ENCODE measurements around the gene GATD1.

The GATD1 gene

GRCh38 chr11:794766-795633 lies 17.7 kb upstream of the GATD1 start:
- DNase-seq: no peak

GRCh38 chr11:794013-794765 lies 16.9 kb upstream of the GATD1 start:
- DNase-seq: no peak

DNA sequence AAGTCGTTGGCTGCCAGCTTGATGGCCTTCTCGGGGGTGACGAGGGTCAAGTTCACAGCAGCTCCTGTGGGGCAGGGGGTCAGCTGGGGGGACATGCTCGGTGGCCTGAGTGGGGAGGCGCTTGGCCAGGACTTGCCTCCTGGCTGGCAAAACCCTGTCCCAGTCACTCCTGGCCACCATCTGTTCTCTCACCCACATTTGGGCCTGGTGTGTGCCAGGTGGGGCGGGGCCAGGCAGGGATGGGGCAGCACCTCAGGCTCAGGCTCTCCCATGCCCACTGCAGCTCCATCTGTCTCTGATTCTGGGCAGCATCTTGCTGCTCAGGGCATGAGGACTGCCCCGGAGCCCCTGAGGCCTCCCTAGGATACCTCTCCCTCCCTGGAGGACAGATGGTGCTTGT lies 16.3 kb upstream of the GATD1 start:
- no peak for DNase-seq

- no peak for DNase-seq
These were observed 15.6 kb upstream of the GATD1 start for GRCh38 chr11:792873-793272.

DNA sequence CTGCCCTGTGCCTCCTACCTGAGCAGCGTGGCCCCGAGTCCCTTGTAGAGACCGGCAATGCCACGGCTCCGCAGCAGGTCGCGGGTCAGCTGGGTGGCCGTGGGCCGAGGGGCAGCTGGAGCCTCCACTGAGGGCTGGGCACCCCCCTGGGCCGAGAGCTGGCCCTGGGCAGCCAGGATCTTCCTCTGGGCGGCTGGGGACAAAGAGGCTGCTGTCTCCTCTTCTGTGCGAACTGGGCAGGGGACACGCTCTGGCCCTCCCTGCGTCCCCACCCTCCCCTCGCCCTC lies 15.2 kb upstream of the GATD1 start:
- no peak for DNase-seq

- no peak for DNase-seq
These were observed 14.6 kb upstream of the GATD1 start for GRCh38 chr11:791658-792534.

GRCh38 chr11:790721-791564 lies 13.7 kb upstream of the GATD1 start:
- DNase-seq: no peak

GRCh38 chr11:789943-790342 lies 12.7 kb upstream of the GATD1 start, which contains the start of gene CEND1:
TSS of gene CEND1 (minus strand) at chr11:790090. CDS start at chr11:788576, 1,514 bp downstream.
- peak; percentile 54 for DNase-seq

- DNase-seq: no peak
These were observed 12.0 kb upstream of the GATD1 start for GRCh38 chr11:788953-789940.

DNA sequence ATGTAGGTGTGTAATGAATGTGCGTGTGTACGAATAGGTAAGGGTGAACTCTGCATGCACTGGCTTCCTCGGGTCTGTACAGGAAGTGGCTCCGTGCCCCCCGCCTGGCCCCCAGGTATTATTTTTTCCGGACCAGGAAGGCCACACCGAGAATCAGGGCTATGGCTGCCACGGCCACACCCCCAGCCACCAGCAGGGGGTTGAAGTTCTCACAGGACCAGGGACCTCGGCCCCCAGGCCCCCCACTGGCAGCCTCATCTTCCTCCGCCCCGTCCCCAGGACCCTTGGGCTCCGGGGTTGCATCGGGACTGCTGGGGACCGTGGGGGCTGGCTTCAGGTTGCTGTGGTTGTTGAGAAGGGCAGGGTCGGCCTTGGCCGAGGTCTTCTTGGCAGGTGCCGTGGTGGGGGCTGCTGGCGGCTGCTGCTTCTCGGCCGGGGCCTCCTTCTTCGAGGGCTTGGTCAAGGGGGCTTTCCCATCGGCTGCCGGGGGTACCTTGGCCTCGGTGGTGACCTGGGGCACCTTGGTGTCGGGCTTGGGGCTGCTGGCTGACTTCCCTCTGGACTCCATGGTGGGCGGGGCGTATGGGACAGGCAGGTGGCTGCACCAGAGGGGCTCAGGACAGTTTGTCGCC lies 10.8 kb upstream of the GATD1 start:
- DNase-seq: no peak

DNA sequence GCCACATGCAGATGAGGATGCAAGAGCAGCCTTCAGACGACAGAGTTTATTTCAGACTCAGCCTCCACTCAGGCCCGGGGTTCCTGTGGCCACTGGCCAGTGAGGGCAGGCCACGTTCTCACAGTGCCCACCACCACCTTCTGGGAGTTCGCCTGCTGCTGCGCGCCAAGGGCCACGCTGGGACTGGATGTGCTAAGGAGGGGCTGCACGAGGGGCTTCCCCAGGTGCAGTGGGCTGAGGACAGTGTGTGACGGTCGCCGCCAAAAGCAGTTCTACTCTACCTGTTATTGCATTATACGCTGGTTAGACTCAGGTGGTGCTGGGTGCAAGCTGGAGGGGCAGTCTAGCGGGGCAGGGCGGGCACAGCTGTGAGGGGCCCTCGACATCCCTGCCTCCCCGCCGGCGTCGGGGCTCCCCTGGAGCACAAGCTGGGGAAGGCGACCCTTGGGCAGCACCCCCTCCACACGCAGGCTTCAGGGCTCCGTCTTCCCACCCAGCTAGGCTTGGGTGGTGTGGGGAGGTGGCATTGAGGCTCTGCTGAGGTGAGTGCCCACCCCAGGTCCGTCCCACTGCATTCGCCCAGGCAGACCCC lies 9.9 kb upstream of the GATD1 start:
- no peak for DNase-seq

GRCh38 chr11:786235-787083 lies 9.2 kb upstream of the GATD1 start:
- DNase-seq: no peak

DNA sequence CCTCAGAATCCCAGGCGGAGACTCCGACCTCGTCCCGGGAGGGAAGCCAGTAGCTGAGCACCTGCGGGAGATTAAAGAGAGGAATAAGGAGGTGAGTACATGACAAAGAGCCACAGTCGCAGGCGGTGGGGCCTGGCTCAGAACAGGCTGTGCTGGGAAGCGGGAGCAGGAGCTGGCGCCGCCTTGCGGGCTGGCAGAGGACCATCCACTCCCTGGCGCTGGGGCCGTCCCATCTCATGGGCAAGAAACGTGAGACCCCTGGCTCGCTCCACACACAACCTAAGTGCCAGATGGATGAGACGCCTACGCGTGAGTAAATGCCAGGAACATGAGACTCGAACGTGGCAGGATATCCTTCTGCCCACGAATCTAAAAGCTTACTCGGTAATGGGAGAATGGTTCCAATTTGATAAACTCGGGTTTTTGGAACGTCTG lies 6.3 kb upstream of the GATD1 start:
- DNase-seq: peak; percentile 49

- DNase-seq: no peak
These were observed 5.2 kb upstream of the GATD1 start for GRCh38 chr11:782264-783174.

GRCh38 chr11:779955-780532 lies 2.8 kb upstream of the GATD1 start:
- DNase-seq: no peak

DNA sequence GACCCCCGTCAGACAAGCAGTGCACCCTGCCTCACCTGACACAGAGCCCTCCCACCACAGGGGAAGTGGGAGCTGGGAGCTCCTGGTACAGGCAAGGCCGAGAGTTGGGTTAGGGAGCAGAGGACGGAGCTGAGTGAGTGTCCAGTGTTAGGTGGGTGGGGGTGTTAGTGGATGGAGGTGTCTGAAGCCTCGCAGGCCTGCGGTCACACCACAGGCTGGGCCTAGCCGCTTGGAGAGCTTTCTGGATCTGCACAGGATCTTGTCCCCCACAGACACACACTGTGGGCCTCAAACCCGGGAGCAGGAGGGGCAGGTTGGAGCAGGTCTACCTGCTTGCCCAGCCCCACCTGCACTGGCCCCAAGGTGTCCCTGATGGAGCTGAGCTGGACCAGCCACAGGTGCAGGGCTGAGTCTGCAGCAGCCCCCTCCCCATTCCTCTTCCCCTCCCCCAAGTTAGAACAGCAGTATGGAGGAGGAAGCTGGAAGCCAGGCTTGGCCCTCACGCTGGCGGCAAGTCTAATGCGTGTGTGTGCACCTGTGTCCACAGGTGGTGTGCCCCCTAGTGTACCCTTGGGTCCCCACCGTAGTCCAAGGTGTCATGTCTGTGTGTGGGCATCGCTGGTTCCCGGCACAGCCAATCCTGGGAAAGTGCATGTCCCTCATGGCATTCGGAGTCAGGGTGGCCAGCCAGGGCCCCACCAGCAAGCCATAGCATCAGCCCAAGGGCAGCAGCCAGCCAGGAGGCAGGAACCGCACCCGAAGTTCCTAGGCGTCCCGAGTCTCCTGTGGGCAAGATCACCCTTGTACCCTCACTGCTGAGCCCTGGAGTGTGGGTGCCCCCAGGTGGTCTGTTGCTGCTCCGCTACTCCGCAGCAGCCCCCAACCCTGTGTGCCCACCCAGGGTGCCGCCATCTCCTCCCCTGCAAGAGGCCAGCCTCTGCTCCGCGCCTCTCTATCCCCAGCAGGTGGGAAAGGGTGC lies 2.0 kb upstream of the GATD1 start:
- DNase-seq: no peak
